ENCODE measurements around the gene THOC6. TPM values are rescaled to one million over a fixed set of nuclear protein-coding genes. Genes with fewer than 3 reads are reported as not detected.
A peak's percentile ranks its signal among the peaks of the same experiment; 100 is the strongest.

Gene THOC6
- total and polyA plus RNA-seq, 12 donors: 9.0 to 107 (median 18.7) TPM

DNA sequence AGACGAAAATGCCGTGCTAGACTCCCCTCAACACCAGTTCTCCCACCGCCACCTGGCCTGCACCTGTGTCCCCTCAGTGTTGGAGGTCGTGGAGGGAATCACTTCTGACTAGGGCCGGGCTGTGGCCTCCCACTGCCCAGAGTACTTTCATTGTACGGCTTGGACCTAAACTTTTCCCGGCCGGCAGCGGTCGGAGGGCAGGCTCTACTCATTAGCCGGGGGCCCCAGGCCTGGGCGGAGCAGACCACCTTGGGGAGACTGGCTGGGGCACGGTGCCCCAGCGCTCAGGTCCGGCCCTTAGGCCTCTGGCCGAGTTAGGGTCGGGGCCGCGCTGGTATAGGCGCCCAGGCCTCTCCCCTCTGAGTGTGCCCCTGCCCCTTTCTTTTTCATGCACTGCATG lies 6.5 kb upstream of the THOC6 start:
- Histone ChIP-seq H3K36me3 (replicated peaks in 1 of 2) (no peaks in the 10 kb centered on the region), H3K27me3 (peaks cover 10% of the 10 kb centered on the region), H3K4me1 (replicated peaks in 1 of 2) (peaks cover 17 to 30% of the 10 kb centered on the region in 2 donors), H3K4me3 (no peak overlapping the region), H3K9me3 (replicated peaks in 1 of 3) (no peaks in the 10 kb centered on the region), H3K27ac (no peak overlapping the region)
- TF ChIP-seq, protein P1, sequence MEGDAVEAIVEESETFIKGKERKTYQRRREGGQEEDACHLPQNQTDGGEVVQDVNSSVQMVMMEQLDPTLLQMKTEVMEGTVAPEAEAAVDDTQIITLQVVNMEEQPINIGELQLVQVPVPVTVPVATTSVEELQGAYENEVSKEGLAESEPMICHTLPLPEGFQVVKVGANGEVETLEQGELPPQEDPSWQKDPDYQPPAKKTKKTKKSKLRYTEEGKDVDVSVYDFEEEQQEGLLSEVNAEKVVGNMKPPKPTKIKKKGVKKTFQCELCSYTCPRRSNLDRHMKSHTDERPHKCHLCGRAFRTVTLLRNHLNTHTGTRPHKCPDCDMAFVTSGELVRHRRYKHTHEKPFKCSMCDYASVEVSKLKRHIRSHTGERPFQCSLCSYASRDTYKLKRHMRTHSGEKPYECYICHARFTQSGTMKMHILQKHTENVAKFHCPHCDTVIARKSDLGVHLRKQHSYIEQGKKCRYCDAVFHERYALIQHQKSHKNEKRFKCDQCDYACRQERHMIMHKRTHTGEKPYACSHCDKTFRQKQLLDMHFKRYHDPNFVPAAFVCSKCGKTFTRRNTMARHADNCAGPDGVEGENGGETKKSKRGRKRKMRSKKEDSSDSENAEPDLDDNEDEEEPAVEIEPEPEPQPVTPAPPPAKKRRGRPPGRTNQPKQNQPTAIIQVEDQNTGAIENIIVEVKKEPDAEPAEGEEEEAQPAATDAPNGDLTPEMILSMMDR (IDR thresholded peaks at IDR 0.05): no peak
- no peak for TF ChIP-seq POLR2A (IDR thresholded peaks at IDR 0.05)
- 59 to 89% (median 66%) methylated on average over 12 to 20 of the region's 20 CpGs for WGBS, 4 donors
- intact Hi-C loops (cut with DNase I): no loop called here
- no peak for DNase-seq

DNA sequence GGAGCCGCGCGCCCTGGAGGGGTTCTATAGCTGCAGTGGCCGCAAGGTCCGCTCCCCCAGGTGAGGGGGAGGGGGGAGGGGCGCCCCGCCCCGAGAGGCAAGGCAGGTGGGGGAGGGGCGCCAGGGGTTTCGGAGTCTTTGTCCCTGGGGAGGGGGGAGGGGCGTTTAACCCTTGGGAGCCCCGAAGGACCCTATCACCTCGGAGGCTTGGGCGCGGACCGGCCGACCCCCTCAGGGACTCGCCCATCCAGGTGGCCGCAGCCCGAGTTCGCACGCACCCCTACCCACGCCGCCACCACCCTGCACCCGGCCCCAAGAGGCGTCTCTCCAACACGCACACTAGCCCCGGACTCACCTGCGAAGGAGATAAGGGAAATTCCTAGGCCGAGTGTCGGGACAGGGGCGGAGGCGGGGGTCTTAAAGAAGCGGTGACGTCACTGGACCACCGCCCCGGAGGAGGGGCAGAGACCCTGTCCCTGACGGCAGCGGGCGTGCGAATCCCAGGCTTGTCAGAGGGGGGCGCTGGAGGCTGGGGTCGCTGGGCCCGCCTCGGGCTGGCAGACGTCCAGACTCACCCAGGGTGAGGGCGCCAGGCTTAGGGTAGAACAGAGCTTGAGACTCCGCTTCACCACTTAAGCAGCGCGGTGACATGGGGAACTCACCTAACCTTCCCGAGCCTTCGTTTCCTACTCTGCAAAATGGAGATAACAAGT lies 5.9 kb upstream of the THOC6 start, which contains the start of gene CLDN6:
Gene CLDN6 (minus strand): TSS at position 390 of the 713 bp plus-strand sequence. CDS start 2,162 bp downstream, outside the sequence.
- Histone ChIP-seq H3K27me3 (peaks cover 10% of the 10 kb centered on the region), H3K9me3 (replicated peaks in 1 of 3) (no peaks in the 10 kb centered on the region), H3K4me1 (replicated peaks in 1 of 2) (peaks cover 23 to 36% of the 10 kb centered on the region in 2 donors), H3K27ac (no peak within 1 kb of the TSS), H3K4me3 (no peak within 1 kb of the TSS), H3K36me3 (replicated peaks in 1 of 2) (no peaks in the 10 kb centered on the region)
- TF ChIP-seq POLR2A (IDR thresholded peaks at IDR 0.05): no peak
- TF ChIP-seq, protein P1 (IDR thresholded peaks at IDR 0.05): no peak
- DNase-seq: no peak
- intact Hi-C loops (cut with DNase I): no loop called here
- WGBS, 4 donors: 3 to 19% (median 8%) methylated on average over 4 to 51 of the region's 52 CpGs

DNA sequence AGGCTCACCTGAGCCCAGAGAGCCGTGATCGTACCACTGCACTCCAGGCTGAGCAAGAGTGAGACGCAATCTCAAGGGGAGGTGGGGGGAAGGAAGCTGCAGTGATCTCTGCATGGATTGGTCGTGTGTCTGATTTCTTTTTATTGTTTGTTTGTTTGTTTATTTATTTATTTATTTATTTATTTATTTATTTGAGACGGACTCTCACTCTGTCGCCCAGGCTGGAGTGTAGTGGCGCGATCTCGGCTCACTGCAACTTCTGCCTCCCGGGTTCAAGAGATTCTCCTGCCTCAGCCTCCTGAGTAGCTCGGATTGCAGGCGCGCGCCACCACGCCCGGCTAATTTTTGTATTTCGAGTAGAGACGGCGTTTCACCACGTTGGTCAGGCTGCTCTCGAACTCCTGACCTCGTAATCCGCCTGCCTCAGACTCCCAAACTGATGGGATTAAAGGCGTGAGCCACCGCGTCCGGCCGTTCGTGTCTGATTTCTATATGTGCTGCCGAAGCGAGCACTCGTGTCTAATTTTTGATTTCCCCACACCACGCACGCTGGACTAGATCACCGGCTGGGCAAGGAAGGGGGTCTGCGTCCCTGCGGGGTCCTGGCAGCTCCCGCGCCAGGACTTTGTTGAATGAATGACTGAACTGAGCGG lies 4.1 kb upstream of the THOC6 start:
- H3K27ac ChIP-seq: peak overlapping the region in 3 of 5 donors; percentile 97 to 99 (median 99)
- H3K4me3 ChIP-seq: peak overlapping the region in 2 of 4 donors; percentile 83 to 90
- no peaks in the 10 kb centered on the region for H3K36me3 ChIP-seq (replicated peaks in 1 of 2)
- DNase-seq: no peak
- H3K9me3 ChIP-seq (replicated peaks in 1 of 3): no peaks in the 10 kb centered on the region
- peaks cover 10% of the 10 kb centered on the region for H3K27me3 ChIP-seq
- intact Hi-C loops (cut with DNase I): no loop called here
- TF ChIP-seq POLR2A (IDR thresholded peaks at IDR 0.05): no peak
- TF ChIP-seq, protein P1 (IDR thresholded peaks at IDR 0.05): no peak
- WGBS, 4 donors: 28 to 42% (median 34%) methylated on average over 35 to 40 of the region's 40 CpGs
- H3K4me1 ChIP-seq (replicated peaks in 1 of 2): peaks cover 29 to 49% of the 10 kb centered on the region in 2 donors

DNA sequence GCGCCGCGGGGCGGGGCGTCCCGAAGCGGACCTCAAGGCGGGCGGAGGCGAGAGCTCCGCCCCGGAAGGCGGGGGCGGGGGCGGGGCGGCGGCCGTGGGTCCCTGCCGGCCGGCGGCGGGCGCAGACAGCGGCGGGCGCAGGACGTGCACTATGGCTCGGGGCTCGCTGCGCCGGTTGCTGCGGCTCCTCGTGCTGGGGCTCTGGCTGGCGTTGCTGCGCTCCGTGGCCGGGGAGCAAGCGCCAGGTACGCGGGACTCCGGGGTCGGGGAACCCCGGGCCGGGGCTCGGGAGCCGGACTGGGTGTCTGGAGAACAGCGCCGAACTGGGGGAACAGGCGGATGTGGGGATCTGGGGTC lies 3.6 kb upstream of the THOC6 start, which contains the start of gene TNFRSF12A:
Gene TNFRSF12A (plus strand): TSS at position 122 of the 357 bp plus-strand sequence. CDS start 30 bp downstream, at position 152.
- no peaks in the 10 kb centered on the region for H3K36me3 ChIP-seq (replicated peaks in 1 of 2)
- peak within 1 kb of the TSS; percentile 88 to 99 (median 97) for H3K27ac ChIP-seq
- TF ChIP-seq, protein P1 (IDR thresholded peaks at IDR 0.05): peak in 3 of 6 experiments; percentile 8 to 12 (median 9)
- peak; percentile 83 to 94 for TF ChIP-seq POLR2A (IDR thresholded peaks at IDR 0.05)
- 0 to 1% (median 0%) methylated on average over 6 to 49 of the region's 49 CpGs for WGBS, 4 donors
- H3K27me3 ChIP-seq: peaks cover 10% of the 10 kb centered on the region
- H3K4me1 ChIP-seq (replicated peaks in 1 of 2): peaks cover 29 to 53% of the 10 kb centered on the region in 2 donors
- DNase-seq: peak; percentile 64 to 83 (median 78)
- no peaks in the 10 kb centered on the region for H3K9me3 ChIP-seq (replicated peaks in 1 of 3)
- intact Hi-C loops (cut with DNase I): no loop called here
- H3K4me3 ChIP-seq: peak within 1 kb of the TSS; percentile 38 to 90 (median 68)
